ENCODE measurements around the gene NEK9.

DNA sequence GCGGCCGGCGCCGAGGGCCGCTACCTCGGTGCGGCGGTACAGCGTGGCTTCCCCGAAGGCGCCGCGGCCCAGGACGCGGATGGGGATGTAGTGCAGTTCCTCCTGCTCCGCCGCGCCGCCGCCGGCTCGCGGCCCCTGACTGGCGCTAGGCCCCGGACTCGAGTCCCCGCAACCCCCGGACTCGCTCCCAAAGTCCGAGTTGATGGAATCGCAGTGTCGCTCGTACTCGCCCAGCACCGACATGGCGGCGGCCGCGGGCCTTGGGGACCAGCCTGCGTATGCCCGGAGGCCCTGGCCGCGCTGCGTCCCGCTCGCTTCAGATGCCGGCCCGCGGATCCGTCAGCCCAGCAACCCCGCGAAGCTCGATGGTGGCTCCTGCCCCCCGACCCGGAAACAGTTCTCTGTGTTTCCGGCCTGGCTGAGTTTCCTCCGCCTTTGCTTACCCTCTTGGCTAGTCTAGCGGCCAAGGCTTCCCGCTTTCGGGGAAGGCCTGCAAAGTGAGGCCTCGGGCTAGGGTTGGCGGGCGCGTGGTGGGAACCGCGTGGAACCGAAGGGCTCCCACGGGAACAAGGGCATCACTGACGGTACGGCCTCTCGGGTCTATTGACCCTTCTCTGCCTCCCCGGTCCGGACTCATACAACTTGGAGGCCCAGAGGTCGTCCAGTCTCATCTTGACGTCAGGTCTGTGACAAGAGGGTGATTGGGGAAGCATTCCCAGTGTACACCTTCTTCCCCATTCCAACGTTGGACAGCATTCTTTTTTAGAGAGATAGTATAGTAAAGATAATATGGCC, at the start of gene NEK9:
- TF ChIP-seq, protein P1, sequence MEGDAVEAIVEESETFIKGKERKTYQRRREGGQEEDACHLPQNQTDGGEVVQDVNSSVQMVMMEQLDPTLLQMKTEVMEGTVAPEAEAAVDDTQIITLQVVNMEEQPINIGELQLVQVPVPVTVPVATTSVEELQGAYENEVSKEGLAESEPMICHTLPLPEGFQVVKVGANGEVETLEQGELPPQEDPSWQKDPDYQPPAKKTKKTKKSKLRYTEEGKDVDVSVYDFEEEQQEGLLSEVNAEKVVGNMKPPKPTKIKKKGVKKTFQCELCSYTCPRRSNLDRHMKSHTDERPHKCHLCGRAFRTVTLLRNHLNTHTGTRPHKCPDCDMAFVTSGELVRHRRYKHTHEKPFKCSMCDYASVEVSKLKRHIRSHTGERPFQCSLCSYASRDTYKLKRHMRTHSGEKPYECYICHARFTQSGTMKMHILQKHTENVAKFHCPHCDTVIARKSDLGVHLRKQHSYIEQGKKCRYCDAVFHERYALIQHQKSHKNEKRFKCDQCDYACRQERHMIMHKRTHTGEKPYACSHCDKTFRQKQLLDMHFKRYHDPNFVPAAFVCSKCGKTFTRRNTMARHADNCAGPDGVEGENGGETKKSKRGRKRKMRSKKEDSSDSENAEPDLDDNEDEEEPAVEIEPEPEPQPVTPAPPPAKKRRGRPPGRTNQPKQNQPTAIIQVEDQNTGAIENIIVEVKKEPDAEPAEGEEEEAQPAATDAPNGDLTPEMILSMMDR (IDR thresholded peaks at IDR 0.05; ENCODE audit: low read length), result no peak
- TF ChIP-seq EZH2 (IDR thresholded peaks at IDR 0.05; ENCODE audit: borderline replicate concordance, low read length), result no peak

Data from OCI-LY1 (cell line).